Prostate gland (tissue), 2 donors: Measurements from ENCODE around the gene KLHDC7B.

Source experiments
- CTCF ChIP-seq, 4 experiments: fragments of 200-600 bp in 2 of 4; fragments of 450-650 bp in 2 of 4; sonication (generic) in 2 of 4; IDR thresholded peaks; 1 replicate in 3 of 4; 2 replicates in 1 of 4; pipeline ENCODE4 v1.5.1; 2016 to 2019; ENCODE audit warnings: antibody characterized with exemption in 4 of 4, mild to moderate bottlenecking in 2 of 4, moderate library complexity in 2 of 4
- POLR2A ChIP-seq: fragments of 450-650 bp; IDR thresholded peaks from one replicate; pipeline ENCODE4 v1.6.1; 2016; ENCODE audit warnings: antibody characterized with exemption, mild to moderate bottlenecking

- no peak for TF ChIP-seq CTCF (IDR thresholded peaks at IDR 0.05)
- no peak for TF ChIP-seq POLR2A
Observed at GRCh38 chr22:50550395-50550794, 4.7 kb downstream of the KLHDC7B start.
